GM19455 (cell line): ENCODE data around the gene ADAMTS14.
"Not testable (repeated sequence)": the region's sequence is repeated elsewhere in the genome, so short reads cannot be mapped to it uniquely, and the experiment has no call there.

Source experiments
- ATAC-seq: cut with Tn5 transposase; IDR thresholded peaks from one replicate; pipeline ENCODE4 v1.9.1; 2021; ENCODE audit not compliant: unreplicated experiment

Gene ADAMTS14

DNA sequence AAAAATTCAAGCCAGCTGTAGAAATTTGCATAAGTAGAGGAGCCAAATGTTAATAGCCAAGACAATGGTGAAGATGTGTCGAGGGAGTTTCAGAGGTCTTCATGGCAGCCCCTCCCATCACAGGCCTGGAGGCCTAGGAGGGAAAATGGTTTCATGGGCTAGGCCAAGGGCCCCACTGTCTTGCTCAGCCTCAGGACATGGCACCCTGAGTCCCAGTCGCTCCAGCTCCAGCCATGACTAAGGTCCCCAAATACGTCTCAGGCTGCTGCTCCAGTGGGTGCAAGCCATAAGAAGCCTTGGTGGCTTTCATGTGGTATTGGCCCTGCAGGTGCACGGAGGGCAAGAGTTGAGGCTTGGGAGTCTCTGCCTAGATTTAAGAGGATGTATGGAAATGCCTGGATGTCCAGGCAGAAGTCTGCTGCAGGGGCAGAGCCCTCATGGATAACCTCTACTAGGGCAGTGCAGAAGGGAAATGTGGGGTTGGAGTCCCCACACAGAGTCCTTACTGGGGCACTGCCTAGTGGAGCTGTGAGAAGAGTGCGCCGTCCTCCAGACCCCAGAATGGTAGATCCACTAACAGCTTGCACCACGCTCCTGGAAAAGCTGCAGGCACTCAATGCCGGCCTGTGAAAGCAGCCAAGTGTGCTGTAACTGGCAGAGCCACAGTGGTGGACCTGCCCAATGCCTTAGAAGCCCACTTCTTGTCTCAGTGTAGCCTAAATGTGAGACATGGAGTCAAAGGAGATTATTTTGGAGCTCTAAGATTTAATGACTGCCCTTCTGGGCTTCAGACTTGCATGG is 93.7 kb downstream of the ADAMTS14 start:
- ATAC-seq, result no peak

DNA sequence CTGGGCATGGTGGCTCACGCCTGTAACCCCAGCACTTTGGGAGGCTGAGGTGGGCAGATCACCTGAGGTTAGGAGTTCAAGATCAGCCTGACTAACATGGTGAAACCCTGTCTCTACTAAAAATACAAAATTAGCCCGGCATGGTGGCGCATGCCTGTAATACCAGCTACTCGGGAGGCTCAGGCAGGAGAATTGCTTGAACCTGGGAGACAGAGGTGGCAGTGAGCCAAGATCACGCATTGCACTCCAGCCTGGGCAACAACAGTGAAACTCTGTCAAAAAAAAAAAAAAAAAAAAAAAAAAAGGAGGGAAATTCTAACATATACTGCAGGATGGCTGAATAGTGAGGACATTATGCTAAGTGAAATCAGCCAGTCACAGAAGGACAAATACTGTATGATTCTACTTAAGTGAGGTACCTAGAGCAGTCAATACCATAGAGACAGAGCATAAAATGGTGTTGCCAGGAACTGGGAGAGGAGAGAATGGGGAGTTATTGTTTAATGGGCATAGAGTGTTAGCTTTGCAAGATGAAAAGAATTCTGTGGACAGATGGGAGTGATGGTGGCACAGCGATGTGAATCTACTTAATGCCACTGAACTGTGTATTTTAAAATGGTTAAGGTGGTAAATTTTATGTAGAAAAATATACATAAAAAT is 95.8 kb downstream of the ADAMTS14 start:
- not testable (repeated sequence) for ATAC-seq

DNA sequence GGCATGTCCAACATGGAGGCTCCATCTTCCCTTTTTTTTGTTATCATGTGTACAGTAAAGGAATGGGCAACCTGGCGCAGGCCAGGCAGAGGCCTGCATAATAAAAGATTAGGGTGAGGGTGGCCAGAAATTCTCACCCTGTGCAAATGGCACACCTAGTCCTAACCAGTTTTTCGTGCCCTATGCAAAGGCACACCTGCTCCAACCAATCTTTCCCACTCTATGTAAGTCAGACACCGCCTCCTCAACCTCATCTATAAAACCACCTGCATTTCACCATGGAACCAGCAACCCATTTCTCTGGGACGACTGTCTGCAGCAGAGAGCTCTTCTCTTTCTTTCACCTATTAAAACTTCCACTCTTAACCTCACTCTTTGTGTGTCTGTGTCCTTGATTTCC is 96.8 kb downstream of the ADAMTS14 start:
- ATAC-seq, result no peak

DNA sequence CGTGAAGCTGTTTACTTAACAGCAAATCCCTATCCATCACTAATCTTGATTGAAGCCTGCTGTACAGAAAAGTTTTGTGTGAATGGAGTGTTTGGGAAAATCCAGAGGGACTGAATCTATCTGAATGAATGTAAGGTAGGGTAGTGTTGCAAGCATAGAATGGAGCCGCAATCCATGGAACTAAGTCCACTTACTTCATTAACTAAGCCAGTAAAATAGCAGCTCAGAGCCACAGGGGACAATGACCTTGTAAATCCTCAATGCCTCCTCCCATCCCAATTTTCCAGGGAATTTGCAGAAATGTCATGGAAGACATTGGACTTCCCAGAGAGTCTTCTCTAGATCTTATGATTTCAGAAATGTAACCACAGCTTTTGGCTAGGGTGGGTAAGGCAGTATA is 97.7 kb downstream of the ADAMTS14 start:
- no peak for ATAC-seq

DNA sequence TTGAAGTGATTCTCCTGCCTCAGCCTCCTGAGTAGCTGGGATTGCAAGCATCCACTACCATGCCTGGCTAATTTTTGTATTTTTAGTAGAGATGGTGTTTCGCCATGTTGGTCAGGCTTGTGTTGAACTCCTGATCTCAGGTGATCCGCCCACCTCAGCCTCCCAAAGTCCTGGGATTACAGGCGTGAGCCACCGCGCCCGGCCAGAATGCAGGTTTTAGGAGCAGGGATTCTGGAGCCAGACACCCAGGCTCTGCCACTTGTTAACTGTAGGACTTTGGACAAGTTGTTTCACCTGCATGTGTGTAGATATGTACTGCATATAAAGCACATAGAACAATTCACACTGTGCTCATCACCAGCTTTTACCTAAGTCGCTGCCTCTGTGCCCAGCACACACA is 98.2 kb downstream of the ADAMTS14 start:
- not testable (repeated sequence) for ATAC-seq

- no peak for ATAC-seq
Observed at GRCh38 chr10:70771311-70772194, 99.2 kb downstream of the ADAMTS14 start.

DNA sequence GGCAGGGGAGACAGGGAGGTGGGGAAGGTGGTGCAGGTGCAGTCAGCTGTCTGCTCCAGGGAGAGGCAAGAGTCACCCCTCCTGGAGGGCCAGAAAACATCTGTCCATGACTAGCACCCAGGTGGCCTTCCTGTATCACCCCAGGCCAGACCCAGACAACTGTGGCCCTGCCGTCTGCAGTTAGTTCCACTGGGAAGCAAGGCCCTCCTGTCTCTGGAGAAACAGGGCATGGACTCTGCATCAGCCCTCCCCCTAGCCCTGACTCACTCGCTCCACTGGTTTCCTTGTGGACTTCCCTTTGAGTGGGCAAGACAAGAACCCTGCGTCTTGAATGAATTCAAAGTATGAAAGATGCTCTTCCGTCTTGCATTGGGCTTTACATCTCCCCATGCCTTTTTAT is 100.3 kb downstream of the ADAMTS14 start:
- ATAC-seq, result no peak

- no peak for ATAC-seq
Observed at GRCh38 chr10:70773461-70773860, 101.2 kb downstream of the ADAMTS14 start.

GRCh38 chr10:70773965-70774809 is 101.9 kb downstream of the ADAMTS14 start:
- ATAC-seq, result no peak

DNA sequence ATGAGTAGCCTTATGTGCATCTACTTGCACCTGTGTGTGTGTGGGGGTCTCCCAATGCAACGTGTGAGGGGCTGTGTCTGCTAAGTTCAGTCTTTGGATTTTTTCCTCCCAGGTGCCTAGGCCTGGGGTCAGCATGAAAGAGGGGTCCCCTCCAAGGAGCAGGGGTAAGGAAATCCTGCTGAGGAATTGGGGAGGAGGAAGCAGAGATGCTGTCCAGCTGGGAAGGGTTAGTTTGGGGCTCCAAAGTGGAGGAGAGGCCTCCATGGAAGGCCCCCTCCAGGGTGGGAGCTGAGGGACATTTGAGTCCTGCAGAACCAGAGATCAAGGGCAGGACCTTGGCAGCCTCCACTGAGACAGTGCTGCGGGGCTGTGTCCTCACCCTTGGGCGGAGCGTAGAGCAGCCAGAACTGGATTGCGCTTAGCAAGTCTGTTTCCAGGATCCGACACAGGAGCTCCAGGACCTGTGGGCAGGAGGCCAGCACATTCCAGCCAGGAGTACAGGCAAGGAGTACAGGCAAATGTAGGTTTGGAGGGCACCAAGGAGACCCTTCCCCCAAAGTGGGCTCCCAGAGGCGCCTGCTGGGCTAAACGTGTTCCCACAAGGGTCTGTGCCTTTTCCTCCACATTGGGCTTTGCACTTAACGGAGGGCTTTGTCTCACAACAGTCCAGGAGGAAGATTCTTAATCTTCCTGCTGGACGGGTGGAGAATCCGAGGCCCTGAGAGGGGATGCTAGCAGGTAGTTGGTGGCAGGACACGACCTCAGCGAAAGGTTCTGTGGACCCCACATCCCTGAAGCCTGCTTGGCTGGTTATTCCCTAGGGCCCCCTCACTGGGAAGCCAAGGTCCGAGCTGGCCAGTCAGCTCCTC is 102.7 kb downstream of the ADAMTS14 start:
- ATAC-seq, result no peak

DNA sequence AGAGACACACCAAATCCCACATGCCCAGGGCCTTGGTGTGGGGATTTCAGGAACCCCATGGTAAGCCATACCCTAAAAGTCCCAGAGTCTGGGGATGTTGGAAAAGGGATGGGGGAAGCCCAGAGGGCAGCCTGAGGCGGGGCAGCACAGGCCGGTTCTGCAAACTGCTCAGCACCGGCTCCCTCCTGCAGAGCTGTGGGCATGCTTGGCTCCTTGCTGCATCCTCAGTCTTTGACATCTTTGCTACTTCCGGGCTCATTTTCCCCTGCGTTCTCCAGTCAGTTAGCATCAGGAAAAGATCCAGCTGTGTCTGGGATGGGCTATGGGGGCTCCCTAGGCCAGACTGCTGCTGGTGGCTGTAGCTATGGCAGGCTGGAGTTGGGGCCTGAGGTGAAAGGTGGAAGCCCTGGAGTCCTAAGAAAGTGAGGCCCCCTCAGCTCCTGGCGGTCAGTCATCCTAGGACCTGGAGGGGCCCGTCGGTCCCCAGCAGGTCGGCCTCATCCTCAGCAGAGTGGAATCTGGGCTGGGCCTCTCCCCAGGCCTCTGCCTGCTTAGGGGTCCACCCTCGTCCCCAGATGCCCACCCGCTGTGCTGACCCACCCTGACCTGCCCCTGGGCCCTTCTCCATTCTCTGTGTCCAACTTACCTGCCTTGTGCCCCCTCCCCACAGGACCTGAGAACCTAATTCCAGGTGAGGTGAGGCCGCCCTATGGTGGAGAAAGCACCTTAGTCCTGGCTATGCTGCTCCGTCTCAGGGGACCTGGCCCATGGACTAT is 103.6 kb downstream of the ADAMTS14 start:
- ATAC-seq, result no peak

DNA sequence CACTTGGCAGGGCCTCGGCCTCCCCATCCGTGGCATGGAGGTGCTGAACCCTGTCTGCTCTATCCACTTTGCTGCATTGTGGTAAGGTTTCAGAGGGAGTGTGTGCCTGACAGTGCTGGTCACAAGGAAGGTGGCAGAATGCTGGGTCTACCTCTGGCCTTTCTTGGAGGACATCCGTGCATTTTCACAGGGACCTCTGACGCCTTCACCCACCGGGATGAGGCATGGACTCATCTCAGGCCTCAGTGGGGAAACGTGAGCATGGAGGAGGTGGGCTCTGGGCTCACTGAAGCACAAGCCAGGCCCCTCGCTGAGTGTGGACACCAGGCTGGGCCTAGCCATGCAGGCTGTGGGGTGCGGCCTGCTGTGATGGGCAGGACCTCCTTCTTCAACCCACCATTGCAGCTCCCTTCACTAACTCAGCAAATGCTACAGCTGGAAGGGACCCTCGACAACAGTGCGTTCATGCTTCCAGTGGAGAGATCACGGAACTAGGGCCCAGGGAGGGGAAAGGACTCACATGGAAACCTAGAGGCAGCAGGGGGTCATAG is 104.2 kb downstream of the ADAMTS14 start:
- no peak for ATAC-seq

- no peak for ATAC-seq
Observed at GRCh38 chr10:70777063-70777875, 105.0 kb downstream of the ADAMTS14 start.

DNA sequence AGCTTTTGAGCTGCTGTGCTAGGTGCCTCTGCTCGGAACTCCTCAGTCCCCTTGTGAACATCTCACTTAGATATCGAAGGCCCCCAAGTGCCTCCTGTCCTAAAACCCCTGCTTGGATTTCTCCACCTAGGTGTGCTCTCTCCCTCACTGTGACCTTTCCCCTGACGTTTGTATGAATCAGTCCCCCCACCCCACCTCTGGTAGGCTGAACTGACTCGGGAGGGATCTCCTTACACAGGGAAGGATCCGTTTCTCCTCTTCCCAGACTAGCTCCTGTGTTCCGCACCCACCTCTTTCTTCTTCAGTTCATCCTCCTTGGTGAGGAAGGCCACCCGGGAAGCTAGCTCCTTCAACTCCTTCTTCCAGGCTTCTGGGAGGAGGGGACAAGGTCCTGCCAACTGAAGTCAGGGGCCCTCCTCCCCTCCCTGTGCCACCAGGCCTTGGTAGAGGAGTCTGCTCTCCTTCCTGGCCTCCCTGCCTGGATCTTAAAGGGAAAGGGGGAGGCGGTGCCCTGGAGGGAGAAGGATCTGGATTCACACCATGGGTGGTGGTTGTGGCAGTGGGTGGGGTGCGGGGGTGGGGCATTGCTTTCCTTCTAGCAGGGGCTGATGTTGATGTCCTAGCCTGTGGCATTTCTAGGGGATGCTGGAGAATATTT is 106.1 kb downstream of the ADAMTS14 start:
- ATAC-seq, result no peak

DNA sequence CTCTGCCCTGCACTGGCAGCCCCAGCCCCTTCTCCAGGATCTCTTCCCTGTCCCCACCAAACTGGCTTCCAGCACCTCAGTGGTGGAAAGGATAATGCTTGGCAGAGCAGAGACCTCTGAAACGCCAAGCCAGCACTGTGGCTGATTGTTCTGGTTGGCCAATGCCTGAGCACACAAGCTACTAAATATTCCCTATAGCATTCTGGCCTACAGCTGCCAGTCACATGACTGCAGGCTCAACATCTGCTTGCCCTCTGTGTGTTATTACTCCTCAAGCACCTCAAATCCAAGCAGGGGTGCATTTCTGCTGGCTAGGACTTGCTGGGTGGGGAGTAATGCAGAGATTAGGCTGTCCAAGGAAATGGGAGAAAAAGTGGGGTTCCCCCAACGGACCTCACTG is 106.8 kb downstream of the ADAMTS14 start:
- no peak for ATAC-seq

DNA sequence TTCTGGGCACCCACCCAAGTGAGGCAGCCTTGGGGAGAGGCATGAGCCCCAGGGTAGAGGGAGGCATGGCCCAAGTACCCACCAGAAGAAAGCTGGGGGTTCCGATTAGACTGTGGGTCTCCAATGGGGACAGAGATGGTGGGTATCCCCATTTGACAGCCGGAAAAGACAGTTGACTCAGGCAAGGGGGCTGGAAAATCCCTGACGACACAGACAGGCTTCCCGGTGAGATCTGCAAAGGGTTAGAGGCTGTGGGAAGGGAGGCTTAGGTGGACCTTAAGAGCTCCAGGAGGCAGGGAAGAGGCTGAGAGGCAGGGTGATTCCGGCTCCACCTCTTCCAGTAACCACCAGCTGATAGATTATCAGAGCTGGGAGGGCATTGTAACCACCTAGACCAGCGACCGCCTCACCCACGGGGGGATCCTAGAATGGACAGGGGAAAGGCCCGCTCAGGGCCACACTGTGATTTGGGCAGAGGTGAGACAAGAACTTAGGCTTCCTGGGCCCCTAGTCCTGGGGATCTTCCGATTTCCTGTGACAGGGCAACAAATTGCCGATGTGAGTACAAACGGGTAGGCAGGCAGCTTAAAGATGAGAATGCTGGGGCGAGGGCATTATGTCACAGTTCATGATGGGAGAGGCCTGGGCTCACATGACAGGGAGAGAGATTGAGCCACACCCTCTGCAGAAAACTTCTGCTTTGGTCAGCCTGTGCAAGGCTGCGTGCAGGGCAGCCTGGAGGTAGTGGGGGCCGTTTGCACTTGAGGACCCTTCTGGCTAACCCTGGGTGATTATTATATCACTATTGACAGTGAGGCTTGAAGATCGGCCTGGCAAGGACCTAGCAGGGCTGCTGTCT is 107.4 kb downstream of the ADAMTS14 start:
- ATAC-seq, result no peak
